H9 (cell line): ENCODE data around the gene VAMP2. TPM values are rescaled to one million over a fixed set of nuclear protein-coding genes. Genes with fewer than 3 reads are reported as not detected.

Source experiments
- DNase-seq: peaks from one replicate; pipeline ENCODE4 v3.0.0-alpha.2; 2017
- H2AFZ ChIP-seq: one replicate; pipeline ENCODE4 v1.6.1; 2013; ENCODE audit warnings: mild to moderate bottlenecking, low read length, control low read depth, moderate library complexity
- H2AK5ac ChIP-seq: 2 replicates; pipeline ENCODE4 v1.6.1; 2013; ENCODE audit warnings: low read length, control low read depth, mixed read lengths; ENCODE audit not compliant: insufficient read length
- H2BK120ac ChIP-seq: one replicate; pipeline ENCODE4 v1.6.1; 2013; ENCODE audit warnings: low read depth, mild to moderate bottlenecking, low read length, control low read depth, inconsistent platforms; ENCODE audit not compliant: poor library complexity, severe bottlenecking
- H2BK12ac ChIP-seq: 2 replicates; pipeline ENCODE4 v1.6.1; 2013; ENCODE audit warnings: low read length, control low read depth, mixed read lengths, low read depth; ENCODE audit not compliant: insufficient read length
- H2BK15ac ChIP-seq: 2 replicates; pipeline ENCODE4 v1.6.1; 2013; ENCODE audit warnings: low read depth, low read length, control low read depth
- H2BK20ac ChIP-seq: one replicate; pipeline ENCODE4 v1.6.1; 2013; ENCODE audit warnings: low read depth, mild to moderate bottlenecking, low read length, control low read depth, inconsistent platforms; ENCODE audit not compliant: poor library complexity, severe bottlenecking
- H2BK5ac ChIP-seq: 2 replicates; pipeline ENCODE4 v1.6.1; 2013; ENCODE audit warnings: low read length, control low read depth, mixed read lengths; ENCODE audit not compliant: insufficient read length
- H3K14ac ChIP-seq: 2 replicates; pipeline ENCODE4 v1.6.1; 2013; ENCODE audit warnings: low read length, control low read depth; ENCODE audit not compliant: insufficient read depth
- H3K18ac ChIP-seq: 2 replicates; pipeline ENCODE4 v1.6.1; 2013; ENCODE audit warnings: low read depth, mild to moderate bottlenecking, mixed read lengths, low read length, control low read depth; ENCODE audit not compliant: insufficient read length
- H3K23ac ChIP-seq: 2 replicates; pipeline ENCODE4 v1.6.1; 2013; ENCODE audit warnings: low read length, control low read depth, mixed read lengths, low read depth; ENCODE audit not compliant: insufficient read length
- H3K23me2 ChIP-seq: 2 replicates; pipeline ENCODE4 v1.6.1; 2013; ENCODE audit warnings: low read depth, mild to moderate bottlenecking, mixed read lengths, low read length, control low read depth; ENCODE audit not compliant: insufficient read length, poor library complexity, severe bottlenecking
- H3K27ac ChIP-seq: 2 replicates; pipeline ENCODE4 v1.5.1; 2013; ENCODE audit warnings: low read length, control low read depth, mixed read lengths, low read depth; ENCODE audit not compliant: insufficient read length
- H3K27me3 ChIP-seq: 2 replicates; pipeline ENCODE4 v1.6.1; 2013; ENCODE audit warnings: low read length, control low read depth, inconsistent platforms; ENCODE audit not compliant: insufficient read depth
- H3K4ac ChIP-seq: 2 replicates; pipeline ENCODE4 v1.6.1; 2013; ENCODE audit warnings: low read depth, mild to moderate bottlenecking, control low read depth, inconsistent platforms, low read length, moderate library complexity
- H3K4me1 ChIP-seq: 2 replicates; pipeline ENCODE4 v1.6.1; 2013; ENCODE audit warnings: low read length, control low read depth, inconsistent platforms; ENCODE audit not compliant: insufficient read depth
- H3K4me2 ChIP-seq: 2 replicates; pipeline ENCODE4 v1.6.1; 2013; ENCODE audit warnings: low read length, control low read depth, mixed read lengths; ENCODE audit not compliant: insufficient read length, insufficient read depth
- H3K56ac ChIP-seq: 2 replicates; pipeline ENCODE4 v1.6.1; 2013; ENCODE audit warnings: low read depth, mild to moderate bottlenecking, mixed read lengths, low read length, control low read depth; ENCODE audit not compliant: insufficient read length
- H3K79me1 ChIP-seq: 2 replicates; pipeline ENCODE4 v1.6.1; 2013; ENCODE audit warnings: low read depth, mild to moderate bottlenecking, moderate library complexity, low read length, control low read depth, inconsistent platforms; ENCODE audit not compliant: insufficient read depth, poor library complexity, severe bottlenecking
- H3K79me2 ChIP-seq: 2 replicates; pipeline ENCODE4 v1.6.1; 2013; ENCODE audit warnings: low read length, control low read depth, inconsistent platforms; ENCODE audit not compliant: insufficient read depth
- H3K9ac ChIP-seq: 2 replicates; pipeline ENCODE4 v1.6.1; 2013; ENCODE audit warnings: low read length, control low read depth, mixed read lengths; ENCODE audit not compliant: insufficient read length; ENCODE audit errors: extremely low read depth
- H3K9me3 ChIP-seq: one replicate; pipeline ENCODE4 v1.6.1; 2013; ENCODE audit warnings: low read depth, low read length, inconsistent platforms; ENCODE audit not compliant: control insufficient read depth
- H3T11ph ChIP-seq: one replicate; pipeline ENCODE4 v1.6.1; 2013; ENCODE audit warnings: mild to moderate bottlenecking, low read length, control low read depth, inconsistent platforms
- H4K20me1 ChIP-seq: one replicate; pipeline ENCODE4 v1.6.1; 2013; ENCODE audit not compliant: control insufficient read depth, insufficient read length, insufficient read depth
- H4K5ac ChIP-seq: 2 replicates; pipeline ENCODE4 v1.6.1; 2013; ENCODE audit warnings: low read depth, mild to moderate bottlenecking, mixed read lengths, low read length, control low read depth; ENCODE audit not compliant: insufficient read length
- H4K8ac ChIP-seq: replicated peaks from 2 replicates; pipeline ENCODE4 v1.6.1; 2013; ENCODE audit warnings: low read length, control low read depth, mixed read lengths, low read depth; ENCODE audit not compliant: insufficient read length
- H4K91ac ChIP-seq: 2 replicates; pipeline ENCODE4 v1.6.1; 2013; ENCODE audit warnings: low read depth, mild to moderate bottlenecking, moderate library complexity, mixed read lengths, low read length, control low read depth; ENCODE audit not compliant: insufficient read length
- H3K27ac Mint-ChIP-seq, 3 experiments: 2 replicates in 2 of 3; 3 replicates in 1 of 3; pipeline ENCODE4 v1.8.0; 2020 to 2021; ENCODE audit warnings: mixed read lengths in 3 of 3, mild to moderate bottlenecking in 1 of 3, moderate library complexity in 1 of 3
- H3K27me3 Mint-ChIP-seq: 2 replicates; pipeline ENCODE4 v1.8.0; 2021; ENCODE audit warnings: low read depth, mild to moderate bottlenecking, moderate library complexity, mixed read lengths
- H3K36me3 Mint-ChIP-seq, 3 experiments: 2 replicates in 2 of 3; 3 replicates in 1 of 3; pipeline ENCODE4 v1.8.0; 2020 to 2021; ENCODE audit warnings: low read depth in 3 of 3, mixed read lengths in 3 of 3; ENCODE audit not compliant: insufficient read depth in 1 of 3
- H3K4me1 Mint-ChIP-seq, 2 experiments: 2 replicates each; pipeline ENCODE4 v1.8.0; 2020; ENCODE audit warnings: mixed read lengths in 2 of 2
- H3K4me3 Mint-ChIP-seq, 2 experiments: 2 replicates in 1 of 2; 3 replicates in 1 of 2; pipeline ENCODE4 v1.8.0; 2020 to 2021; ENCODE audit warnings: mild to moderate bottlenecking in 2 of 2, mixed read lengths in 2 of 2, moderate library complexity in 1 of 2
- H3K9me3 Mint-ChIP-seq, 2 experiments: 2 replicates in 1 of 2; 3 replicates in 1 of 2; pipeline ENCODE4 v1.8.0; 2020; ENCODE audit warnings: mild to moderate bottlenecking in 2 of 2, mixed read lengths in 2 of 2, moderate library complexity in 1 of 2
- WGBS: extraction: QIAGEN DNeasy Blood & Tissue Kit; methylation state at CpG from one replicate; pipeline ENCODE4 v1.1.7; 2013; ENCODE audit warnings: missing lambda C conversion rate, low lambda C conversion rate, mixed read lengths; ENCODE audit not compliant: insufficient read length; ENCODE audit errors: extremely low coverage; 5-methylcytosine and 5-hydroxymethylcytosine counted together
- total RNA-seq: library from RNA; stranded (reverse); gene quantifications from 2 replicates; pipeline ENCODE4 v1.2.1, GENCODE V29; 2021
- TF ChIP-seq, protein P1 (sequence below): fragments of 200-600 bp; sonication (generic); conservative IDR thresholded peaks from 3 replicates; pipeline ENCODE4 v1.8.0; 2021; ENCODE audit warnings: antibody characterized with exemption, mild to moderate bottlenecking

VAMP2 gene
- total RNA-seq, 1 experiment from 2014 or later = 22.8 TPM

DNA sequence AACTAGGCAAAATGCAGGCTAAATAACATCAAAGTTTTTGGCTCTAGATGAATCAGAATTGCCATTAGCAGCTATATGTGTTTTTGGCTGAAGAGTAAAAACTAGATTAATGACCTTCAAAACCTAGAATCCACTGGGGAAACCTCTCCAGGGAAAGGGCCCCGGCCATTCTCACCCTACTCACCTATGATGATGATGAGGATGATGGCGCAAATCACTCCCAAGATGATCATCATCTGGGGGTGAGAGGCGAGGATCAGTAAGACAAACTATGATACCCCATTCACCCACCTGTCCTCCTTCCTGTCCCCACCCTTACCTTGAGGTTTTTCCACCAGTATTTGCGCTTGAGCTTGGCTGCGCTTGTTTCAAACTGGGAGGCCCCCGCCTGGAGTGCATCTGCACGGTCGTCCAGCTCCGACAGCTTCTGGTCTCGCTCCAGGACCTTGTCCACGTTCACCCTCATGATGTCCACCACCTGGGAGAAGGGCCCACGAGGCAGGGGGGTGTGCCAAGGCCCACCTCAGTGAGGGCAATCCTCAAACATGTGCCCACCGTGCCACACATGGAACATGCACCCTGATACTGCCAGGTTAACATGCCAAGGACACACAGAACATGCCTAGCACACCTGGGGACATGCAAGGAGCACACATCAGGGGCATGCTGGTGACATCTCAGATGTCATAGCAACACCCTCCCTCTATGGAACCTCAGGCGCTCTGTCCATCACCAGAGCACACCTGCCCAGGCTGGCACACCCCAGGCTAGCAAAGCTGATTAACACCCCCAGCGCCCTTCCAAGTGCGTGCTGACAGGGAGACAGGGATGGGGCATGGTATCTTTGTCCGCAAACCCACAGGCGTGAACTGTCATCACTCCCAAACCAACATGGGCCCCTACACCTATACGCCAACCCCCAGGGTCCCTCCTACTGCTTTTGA is 1.2 kb downstream of the VAMP2 start:
- Histone ChIP-seq H3K14ac (no peak overlapping the region; the same call in 1 of the 2 replicates), H2BK20ac (no peak overlapping the region), H3K27ac (no peak overlapping the region), H2BK120ac (no peak overlapping the region), H3T11ph (no peak overlapping the region), H2BK5ac (no peak overlapping the region), H4K8ac (no peak overlapping the region), H3K23me2 (peaks cover 17% of the 10 kb centered on the region), H3K56ac (no peak overlapping the region), H2BK15ac (no peak overlapping the region), H3K9me3 (no peaks in the 10 kb centered on the region), H2AFZ (no peak overlapping the region), H3K4ac (no peak overlapping the region), H3K27me3 (no peaks in the 10 kb centered on the region), H3K4me1 (peaks cover 3% of the 10 kb centered on the region; the same call in 1 of the 2 replicates), H4K5ac (no peak overlapping the region), H3K18ac (no peak overlapping the region), H3K23ac (no peak overlapping the region), H3K9ac (peak overlapping the region; percentile 63), H2BK12ac (no peak overlapping the region), H2AK5ac (no peak overlapping the region), H3K4me2 (peak overlapping the region; percentile 58), H4K20me1 (no peaks in the 10 kb centered on the region), H4K91ac (no peak overlapping the region), H3K79me1 (no peaks in the 10 kb centered on the region), H3K79me2 (no peaks in the 10 kb centered on the region)
- Mint-ChIP-seq H3K4me3 (peak overlapping the region; percentile 81 to 86), H3K9me3 (no peaks in the 10 kb centered on the region), H3K27ac (peak overlapping the region in 1 of 3 experiments; percentile 66; a peak in 4 of 7 replicates), H3K27me3 (no peaks in the 10 kb centered on the region), H3K4me1 (peaks cover 36 to 39% of the 10 kb centered on the region in 2 experiments), H3K36me3 (peaks cover 10 to 26% (median 22%) of the 10 kb centered on the region in 3 experiments)
- TF ChIP-seq, protein P1, sequence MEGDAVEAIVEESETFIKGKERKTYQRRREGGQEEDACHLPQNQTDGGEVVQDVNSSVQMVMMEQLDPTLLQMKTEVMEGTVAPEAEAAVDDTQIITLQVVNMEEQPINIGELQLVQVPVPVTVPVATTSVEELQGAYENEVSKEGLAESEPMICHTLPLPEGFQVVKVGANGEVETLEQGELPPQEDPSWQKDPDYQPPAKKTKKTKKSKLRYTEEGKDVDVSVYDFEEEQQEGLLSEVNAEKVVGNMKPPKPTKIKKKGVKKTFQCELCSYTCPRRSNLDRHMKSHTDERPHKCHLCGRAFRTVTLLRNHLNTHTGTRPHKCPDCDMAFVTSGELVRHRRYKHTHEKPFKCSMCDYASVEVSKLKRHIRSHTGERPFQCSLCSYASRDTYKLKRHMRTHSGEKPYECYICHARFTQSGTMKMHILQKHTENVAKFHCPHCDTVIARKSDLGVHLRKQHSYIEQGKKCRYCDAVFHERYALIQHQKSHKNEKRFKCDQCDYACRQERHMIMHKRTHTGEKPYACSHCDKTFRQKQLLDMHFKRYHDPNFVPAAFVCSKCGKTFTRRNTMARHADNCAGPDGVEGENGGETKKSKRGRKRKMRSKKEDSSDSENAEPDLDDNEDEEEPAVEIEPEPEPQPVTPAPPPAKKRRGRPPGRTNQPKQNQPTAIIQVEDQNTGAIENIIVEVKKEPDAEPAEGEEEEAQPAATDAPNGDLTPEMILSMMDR = no peak
- WGBS = no CpG with 5 or more reads among the region's 19 CpGs
- peak; percentile 35 for DNase-seq
